Loucy (cell line): Measurements from ENCODE around the gene OR13C3.

ENCODE experiments used
- EZH2phosphoT487 ChIP-seq: fragments of 200-600 bp; IDR thresholded peaks from 2 replicates; pipeline ENCODE4 v1.6.1; 2018; ENCODE audit warnings: antibody characterized with exemption, mild to moderate bottlenecking, moderate library complexity, borderline replicate concordance
- TF ChIP-seq, protein P1 (sequence below): fragments of 200-600 bp; sonication (generic); conservative IDR thresholded peaks from 2 replicates; pipeline ENCODE4 v1.5.1; 2014; ENCODE audit warnings: mild to moderate bottlenecking, antibody characterized with exemption, low read length

DNA sequence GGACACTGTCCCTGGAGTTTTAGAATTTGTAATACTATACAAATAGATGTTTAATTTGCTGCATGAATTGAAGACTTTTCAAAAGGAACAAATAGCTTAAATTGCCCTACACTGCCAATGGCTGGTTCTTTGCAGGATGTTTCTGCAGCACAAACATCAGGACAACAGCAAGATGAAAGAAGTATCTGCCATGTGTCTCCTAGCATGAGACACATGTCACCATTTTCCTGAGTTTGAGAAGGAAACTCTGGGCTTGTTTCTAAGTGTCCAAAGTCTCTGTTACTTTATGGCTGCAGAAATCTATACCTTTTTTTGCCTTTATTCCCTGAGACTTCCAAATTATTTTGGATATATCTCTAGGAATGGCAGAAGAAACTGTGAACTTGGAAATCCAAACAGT, 33.2 kb downstream of the OR13C3 start:
- TF ChIP-seq, protein P1, sequence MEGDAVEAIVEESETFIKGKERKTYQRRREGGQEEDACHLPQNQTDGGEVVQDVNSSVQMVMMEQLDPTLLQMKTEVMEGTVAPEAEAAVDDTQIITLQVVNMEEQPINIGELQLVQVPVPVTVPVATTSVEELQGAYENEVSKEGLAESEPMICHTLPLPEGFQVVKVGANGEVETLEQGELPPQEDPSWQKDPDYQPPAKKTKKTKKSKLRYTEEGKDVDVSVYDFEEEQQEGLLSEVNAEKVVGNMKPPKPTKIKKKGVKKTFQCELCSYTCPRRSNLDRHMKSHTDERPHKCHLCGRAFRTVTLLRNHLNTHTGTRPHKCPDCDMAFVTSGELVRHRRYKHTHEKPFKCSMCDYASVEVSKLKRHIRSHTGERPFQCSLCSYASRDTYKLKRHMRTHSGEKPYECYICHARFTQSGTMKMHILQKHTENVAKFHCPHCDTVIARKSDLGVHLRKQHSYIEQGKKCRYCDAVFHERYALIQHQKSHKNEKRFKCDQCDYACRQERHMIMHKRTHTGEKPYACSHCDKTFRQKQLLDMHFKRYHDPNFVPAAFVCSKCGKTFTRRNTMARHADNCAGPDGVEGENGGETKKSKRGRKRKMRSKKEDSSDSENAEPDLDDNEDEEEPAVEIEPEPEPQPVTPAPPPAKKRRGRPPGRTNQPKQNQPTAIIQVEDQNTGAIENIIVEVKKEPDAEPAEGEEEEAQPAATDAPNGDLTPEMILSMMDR = no peak
- TF ChIP-seq EZH2phosphoT487 = no peak
